ENCODE results near the gene MYCT1.

The MYCT1 gene

DNA sequence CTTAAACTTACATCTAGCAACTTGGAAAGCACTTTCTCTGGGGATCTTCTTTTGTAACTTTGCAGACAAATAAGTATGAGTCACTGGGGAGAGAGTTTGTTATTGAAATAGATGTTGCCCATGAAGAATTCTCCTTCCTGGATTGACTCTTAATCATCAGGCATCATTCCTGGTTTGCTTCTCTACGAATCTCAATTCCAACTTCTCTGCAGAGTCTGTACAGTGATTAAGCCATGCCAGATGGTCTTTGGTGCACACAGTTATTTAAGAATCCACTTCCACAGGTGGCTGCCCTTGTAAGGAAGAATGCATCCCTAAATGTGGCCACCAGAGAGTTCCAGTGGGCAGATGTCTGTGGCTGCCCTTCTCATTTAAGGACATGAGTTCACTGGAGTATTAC is 25.7 kb downstream of the MYCT1 start:
- no peak for DNase-seq

DNA sequence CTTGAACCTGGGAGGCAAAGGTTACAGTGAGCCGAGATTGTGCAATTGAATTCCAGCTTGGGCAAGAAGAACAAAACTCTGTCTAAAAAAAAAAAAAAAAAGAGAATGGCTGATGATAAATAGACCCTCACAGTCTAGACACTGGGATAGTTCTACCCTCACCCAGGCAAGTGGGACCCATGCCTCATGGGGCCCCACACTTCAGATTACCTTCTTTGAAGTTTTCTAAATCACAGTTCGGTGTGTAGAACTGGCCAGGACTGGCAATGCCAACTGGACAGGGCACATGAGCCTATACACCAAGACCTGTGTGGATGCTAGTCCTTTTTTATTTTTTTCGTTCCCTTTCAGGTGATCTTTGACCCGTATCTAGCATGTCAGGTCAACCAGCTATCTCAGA is 28.6 kb downstream of the MYCT1 start:
- DNase-seq, result no peak

DNA sequence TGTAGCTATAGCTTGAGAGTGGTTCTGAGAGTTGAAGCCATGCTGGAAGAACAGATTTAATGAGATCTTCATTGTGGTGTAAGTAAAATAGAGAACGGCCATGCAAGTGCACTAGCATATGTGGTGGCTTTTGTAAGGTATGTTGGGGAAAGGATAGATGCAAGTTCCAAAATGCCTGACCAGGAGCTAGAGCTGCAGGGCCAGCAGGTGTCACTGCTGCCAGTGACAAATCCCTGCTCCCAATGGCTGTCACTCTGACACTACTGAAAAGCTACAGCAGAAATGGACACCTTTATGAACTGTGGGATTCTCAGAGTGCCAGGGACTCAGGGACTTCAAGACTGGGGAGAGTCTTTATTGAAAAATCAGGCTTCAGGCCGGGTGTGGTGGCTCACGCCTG is 29.8 kb downstream of the MYCT1 start:
- no peak for DNase-seq

DNA sequence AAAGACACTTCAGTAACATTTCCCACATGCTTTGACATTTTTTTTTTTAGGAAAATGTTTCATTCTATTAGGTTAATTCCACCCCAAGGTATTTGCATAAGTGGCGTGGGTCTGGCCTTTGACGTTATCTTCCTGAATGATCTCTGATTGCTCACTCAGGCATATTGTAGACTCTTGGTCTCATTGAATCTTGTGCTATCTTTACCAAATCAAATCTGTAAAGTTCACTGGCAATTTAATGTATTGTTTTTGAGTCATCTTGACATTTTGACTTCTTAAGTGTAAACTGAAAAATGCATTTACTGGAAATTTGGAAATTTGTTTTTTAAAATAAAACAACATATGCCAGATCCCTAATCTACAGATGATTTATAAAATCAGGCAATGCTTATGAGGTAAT is 36.9 kb downstream of the MYCT1 start:
- no peak for DNase-seq

DNA sequence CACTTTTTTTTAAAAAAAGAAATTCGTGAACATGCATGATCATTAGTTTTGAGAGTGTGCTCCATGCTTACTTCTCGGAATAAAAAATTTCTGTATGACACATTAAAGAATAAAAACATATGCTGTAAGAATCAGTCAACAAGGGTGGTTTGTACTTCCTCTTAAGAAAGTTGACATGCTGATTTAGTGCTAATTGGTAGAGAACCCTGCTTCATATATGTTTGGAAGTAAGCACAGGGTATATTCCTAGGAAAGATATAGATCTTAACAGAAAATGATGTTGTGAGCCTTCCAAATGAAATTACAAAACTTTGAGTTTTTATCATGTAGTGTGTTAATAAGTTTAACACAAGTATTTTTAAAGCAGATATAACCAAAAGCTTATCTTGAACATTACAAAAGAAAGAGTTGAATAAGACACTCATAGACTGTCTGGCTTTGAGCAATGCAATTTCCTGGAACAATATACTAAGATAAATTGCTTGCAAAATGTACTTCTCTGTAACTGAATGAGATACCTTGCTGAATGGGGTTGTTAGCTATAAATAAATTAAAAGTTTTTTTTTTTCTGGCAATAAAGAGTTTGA is 39.1 kb downstream of the MYCT1 start:
- DNase-seq, result no peak

DNA sequence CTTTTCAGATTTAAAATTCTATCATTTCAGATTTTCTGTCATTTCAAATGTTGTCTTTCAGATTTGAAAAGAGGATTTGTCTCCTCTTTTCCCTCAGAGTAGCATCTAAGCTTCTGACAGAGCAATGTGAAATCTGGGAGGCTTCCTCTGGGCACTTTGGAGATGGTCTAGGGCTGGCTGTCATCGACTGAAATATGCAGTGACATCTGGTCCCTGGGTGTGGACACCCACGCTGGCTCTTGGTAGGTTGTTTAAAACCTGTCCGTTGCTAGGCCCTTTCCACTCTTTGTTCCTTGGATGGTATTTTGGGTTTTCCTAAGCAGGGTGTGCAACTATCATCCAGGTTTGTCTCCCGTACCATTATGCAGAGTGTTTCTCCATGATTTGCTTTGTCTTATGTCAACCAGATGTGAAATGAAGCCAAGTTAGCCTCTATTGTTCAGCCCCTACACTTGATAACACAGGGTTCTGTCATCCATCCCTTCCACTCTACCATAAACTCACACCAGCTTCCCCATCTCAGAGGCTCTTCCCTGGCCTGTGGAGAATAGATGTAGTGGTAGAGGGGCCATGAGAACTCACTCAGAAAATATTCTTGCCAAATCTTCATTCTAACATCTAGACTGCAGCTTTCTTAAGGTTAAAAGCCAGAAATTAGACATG is 47.9 kb downstream of the MYCT1 start:
- no peak for DNase-seq

DNA sequence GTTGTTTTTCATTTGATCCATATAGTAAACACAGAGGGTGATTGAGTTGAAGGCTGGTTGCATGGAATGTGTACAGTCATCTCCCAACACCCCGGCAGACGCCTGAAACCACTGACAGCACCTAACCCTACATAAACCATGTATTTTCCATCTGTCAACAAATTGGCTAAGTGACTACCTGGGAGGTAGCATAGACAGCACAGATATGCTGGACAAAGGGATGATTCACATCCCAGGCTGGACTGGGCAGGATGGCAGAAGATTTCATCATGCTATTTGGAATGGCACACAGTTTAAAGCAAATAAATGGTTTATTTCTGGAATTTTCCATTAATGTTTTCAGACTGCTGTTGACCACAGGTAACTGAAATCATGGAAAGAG is 48.5 kb downstream of the MYCT1 start:
- no peak for DNase-seq

DNA sequence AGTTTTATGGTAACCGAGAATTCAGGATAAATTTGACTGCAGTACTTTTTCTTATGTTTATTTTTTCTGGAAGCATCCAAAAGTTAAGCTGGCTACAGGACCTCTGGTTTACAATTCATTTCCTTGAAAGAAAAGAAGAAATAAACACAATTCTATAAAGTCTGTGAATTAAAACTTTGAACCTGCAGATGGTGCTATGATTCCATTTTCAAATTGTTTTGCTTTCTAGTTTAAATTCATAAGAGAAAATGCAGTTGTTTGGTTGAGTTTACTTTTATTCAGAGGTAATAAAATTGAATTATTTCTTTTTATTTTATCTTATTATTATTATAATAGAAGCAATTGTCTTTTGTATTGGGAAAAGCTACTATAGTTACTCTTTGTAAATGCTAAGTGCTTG is 51.1 kb downstream of the MYCT1 start:
- DNase-seq, result no peak

DNA sequence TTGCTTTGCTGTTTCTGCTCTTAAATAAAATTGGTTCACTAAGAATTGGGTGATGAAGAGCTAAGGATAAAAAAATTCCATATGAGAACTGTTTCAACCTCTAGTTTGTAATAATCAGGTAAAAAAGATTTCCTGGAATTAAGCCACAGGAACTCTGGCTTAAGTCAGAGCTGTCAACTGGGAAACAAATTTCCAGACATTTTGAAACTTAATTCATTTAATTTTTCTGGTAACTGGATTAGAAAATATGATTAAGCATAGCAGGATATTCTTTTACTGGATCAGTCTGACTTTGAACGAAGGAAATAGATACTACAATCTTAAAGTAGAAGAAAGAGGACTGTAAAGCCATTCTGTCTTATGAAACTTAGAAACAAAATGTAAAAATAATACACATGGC is 51.6 kb downstream of the MYCT1 start:
- no peak for DNase-seq

DNA sequence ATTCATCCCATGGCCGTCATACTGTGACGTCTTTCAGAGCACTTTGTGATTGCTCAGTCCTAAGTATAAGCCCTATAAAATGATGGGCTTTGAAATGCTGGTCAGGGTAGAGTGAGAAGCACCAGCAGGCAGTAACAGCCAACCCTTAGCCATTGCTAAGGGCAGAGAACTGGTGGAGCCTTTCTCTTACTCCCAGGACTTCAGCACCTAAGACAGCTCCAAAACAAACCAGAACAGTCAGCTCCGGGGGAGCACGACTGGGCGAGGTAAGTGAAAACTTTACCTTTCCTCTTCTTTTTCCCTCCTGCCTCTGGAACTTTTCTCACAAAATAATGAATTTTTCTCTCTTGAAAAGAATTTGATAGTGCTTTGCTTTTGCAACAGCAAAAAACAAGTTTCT is 53.0 kb downstream of the MYCT1 start, which contains the start of gene VIP:
Gene VIP, plus strand, starts transcription at position 104 of the 400 bp plus-strand sequence. CDS start 1,381 bp downstream, outside the sequence.
- DNase-seq, result no peak

DNA sequence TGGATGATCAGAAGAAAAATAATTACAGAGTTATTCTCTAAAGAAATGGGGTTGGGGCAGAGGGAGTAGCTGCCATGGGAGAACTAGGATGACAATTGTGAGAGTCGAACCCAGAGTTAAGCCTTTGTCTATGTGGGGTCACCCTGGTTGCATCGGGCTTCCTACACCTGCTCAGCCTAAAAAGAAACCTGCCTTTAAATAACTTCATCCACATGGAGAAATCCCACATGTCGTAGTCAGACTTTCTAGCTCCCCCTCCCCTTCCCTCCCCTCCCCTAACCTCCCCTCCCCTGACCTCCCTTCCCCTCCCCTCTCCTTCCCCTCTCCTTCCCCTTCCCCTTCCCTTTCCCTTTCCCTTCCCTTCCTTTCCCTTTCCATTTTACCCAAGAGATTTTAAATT is 67.6 kb downstream of the MYCT1 start:
- DNase-seq, result no peak

DNA sequence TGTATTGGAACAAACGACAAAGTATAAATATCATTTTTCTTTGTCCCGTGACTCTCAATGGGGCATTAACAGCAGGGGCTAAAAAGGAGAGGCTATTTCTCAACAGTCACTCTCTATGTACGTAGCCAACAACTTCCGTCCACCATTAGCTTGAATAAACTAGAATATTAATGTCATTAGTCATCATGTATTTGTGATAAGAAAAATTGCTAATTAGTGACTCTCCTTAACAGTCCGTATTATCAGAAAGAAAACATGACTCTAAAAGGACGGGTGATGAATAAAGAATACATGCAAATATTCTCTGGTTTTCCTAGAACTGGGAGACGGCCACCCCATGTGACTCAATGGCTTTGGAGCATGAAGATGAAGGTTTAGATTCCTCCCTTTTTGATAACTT is 71.5 kb downstream of the MYCT1 start:
- no peak for DNase-seq

DNA sequence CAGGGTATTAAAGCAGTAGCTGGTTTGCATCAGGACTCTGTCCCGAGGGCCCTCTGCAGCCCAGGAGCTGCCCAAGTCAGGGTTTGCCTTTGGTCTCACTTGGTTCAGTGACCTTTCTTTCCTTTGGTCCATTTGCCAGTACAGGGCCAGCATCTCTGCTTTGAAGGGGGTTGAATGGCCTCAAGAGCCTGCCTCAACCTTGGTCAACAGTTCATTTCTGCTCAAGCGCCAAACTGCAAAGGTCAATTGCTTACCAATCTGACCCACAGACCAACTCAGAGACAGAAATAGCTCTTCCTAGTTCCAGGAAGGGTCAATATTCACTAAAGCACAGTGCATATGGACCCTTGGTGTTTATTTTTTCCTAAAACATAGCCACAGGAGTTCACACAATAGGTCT is 72.3 kb downstream of the MYCT1 start:
- DNase-seq, result no peak

DNA sequence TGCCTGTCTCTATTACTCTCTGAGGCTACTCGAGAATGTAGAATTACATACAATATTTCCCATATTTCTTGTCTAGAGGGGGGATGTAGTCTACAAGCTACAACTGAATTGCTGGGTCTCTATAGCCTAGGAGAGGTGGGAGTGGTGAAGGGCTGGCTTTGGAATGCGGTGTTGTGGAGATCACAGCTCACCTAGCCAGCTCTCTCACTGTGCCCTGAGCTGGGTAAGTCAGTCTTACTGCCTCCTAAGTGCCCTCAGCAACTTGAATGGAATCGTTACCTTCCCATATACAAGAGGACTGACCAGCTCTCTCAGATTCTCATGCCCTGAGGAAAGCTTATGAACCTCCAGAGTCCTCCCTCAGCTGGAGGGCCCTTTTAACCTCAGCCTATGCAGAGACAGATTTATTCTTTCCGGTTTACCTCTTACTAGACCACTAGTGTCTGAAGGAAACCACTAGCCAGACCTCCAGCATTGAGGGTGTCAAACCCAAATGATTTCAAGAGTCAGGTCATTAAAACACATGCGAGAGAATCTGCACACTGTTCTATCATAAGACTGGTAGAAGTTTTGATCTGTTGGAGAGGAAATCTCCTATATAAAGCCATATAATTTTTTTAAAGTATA is 73.5 kb downstream of the MYCT1 start:
- no peak for DNase-seq
